AG09319 (cell line): ENCODE measurements around the gene ALOXE3.

Experiments used
- DNase-seq: peaks from one replicate; pipeline ENCODE4 v3.0.0-alpha.2; 2010; ENCODE audit warnings: low read depth; ENCODE audit errors: extremely low read depth
- CTCF ChIP-seq: IDR thresholded peaks from 2 replicates; pipeline ENCODE4 v1.5.1; 2011; ENCODE audit warnings: low read depth, mild to moderate bottlenecking, inconsistent platforms, low read length, moderate library complexity

The ALOXE3 gene

GRCh38 chr17:8162233-8162996 lies 44.1 kb upstream of the ALOXE3 start, which contains the start of gene VAMP2:
TSS of gene VAMP2 (minus strand) at chr17:8162948. CDS start at chr17:8162879, 69 bp downstream.
- DNase-seq: no peak
- TF ChIP-seq CTCF: no peak

GRCh38 chr17:8161289-8162232 lies 43.2 kb upstream of the ALOXE3 start:
- no peak for TF ChIP-seq CTCF
- DNase-seq: no peak

- DNase-seq: no peak
- no peak for TF ChIP-seq CTCF
Measured at GRCh38 chr17:8160741-8161221, 42.5 kb upstream of the ALOXE3 start.

- no peak for DNase-seq
- TF ChIP-seq CTCF: no peak
Measured at GRCh38 chr17:8160224-8160577, 41.9 kb upstream of the ALOXE3 start.

GRCh38 chr17:8159459-8160223 lies 41.3 kb upstream of the ALOXE3 start:
- no peak for DNase-seq
- no peak; the same call in 1 of the 2 replicates for TF ChIP-seq CTCF

GRCh38 chr17:8159032-8159400 lies 40.7 kb upstream of the ALOXE3 start:
- DNase-seq: no peak
- TF ChIP-seq CTCF: no peak
